Choroid plexus epithelial cell (primary cell): Measurements from ENCODE around the gene SREK1.
A peak's percentile ranks its signal among the peaks of the same experiment; 100 is the strongest.
"Not testable (repeated sequence)": the region's sequence is repeated elsewhere in the genome, so short reads cannot be mapped to it uniquely, and the experiment has no call there.

Source experiments
- DNase-seq: peaks from one replicate; pipeline ENCODE4 v3.0.0-alpha.2; 2010; ENCODE audit warnings: low read depth
- H3K4me3 ChIP-seq: 2 replicates; pipeline ENCODE4 v1.5.1; 2011; ENCODE audit warnings: low read depth, mild to moderate bottlenecking, control low read depth, low read length, moderate library complexity
- CTCF ChIP-seq: conservative IDR thresholded peaks from 2 replicates; pipeline ENCODE4 v1.5.1; 2011; ENCODE audit warnings: low read depth, mild to moderate bottlenecking, control low read depth, inconsistent platforms, low read length, moderate library complexity

The SREK1 gene

GRCh38 chr5:66222455-66222854 lies 78.4 kb downstream of the SREK1 start:
- peak; percentile 28 for DNase-seq
- H3K4me3 ChIP-seq, result no peak overlapping the region
- TF ChIP-seq CTCF, result no peak

- DNase-seq, result not testable (repeated sequence)
These were observed 78.8 kb downstream of the SREK1 start for GRCh38 chr5:66222896-66223295.

GRCh38 chr5:66223637-66224036 lies 79.5 kb downstream of the SREK1 start:
- peak; percentile 39 for DNase-seq
- no peak overlapping the region for H3K4me3 ChIP-seq
- TF ChIP-seq CTCF, result peak; percentile 57

More at GRCh38 chr5:66222896-66223295, 78.8 kb downstream of the SREK1 start:
- H3K4me3 ChIP-seq, result not testable (repeated sequence)

GRCh38 chr5:66224274-66224673 lies 80.2 kb downstream of the SREK1 start:
- no peak overlapping the region for H3K4me3 ChIP-seq
- no peak for DNase-seq
- no peak for TF ChIP-seq CTCF

- no peak overlapping the region for H3K4me3 ChIP-seq
- TF ChIP-seq CTCF, result no peak
These were observed 80.9 kb downstream of the SREK1 start for GRCh38 chr5:66224773-66225553.

GRCh38 chr5:66230551-66230950 lies 86.5 kb downstream of the SREK1 start:
- no peak overlapping the region for H3K4me3 ChIP-seq
- DNase-seq, result peak; percentile 67
- no peak for TF ChIP-seq CTCF

More at GRCh38 chr5:66224773-66225553, 80.9 kb downstream of the SREK1 start:
- DNase-seq, result no peak

GRCh38 chr5:66231508-66231907 lies 87.4 kb downstream of the SREK1 start:
- no peak for TF ChIP-seq CTCF

More at GRCh38 chr5:66231508-66231907, 87.4 kb downstream of the SREK1 start:
- H3K4me3 ChIP-seq, result no peak overlapping the region
- no peak for DNase-seq
